Neuronal stem cell (in vitro differentiated cells): ENCODE results near the gene NR2F6.

Experiments used
- DNase-seq: peaks from one replicate; pipeline ENCODE4 v3.0.0-alpha.2; 2013; ENCODE audit warnings: low spot score
- H2AFZ ChIP-seq: one replicate; pipeline ENCODE4 v1.6.1; 2013; ENCODE audit warnings: mild to moderate bottlenecking, low read length, inconsistent platforms
- H2AK5ac ChIP-seq: 2 replicates; pipeline ENCODE4 v1.6.1; 2013; ENCODE audit warnings: low read depth, mild to moderate bottlenecking, inconsistent platforms, low read length, moderate library complexity, mixed read lengths
- H2BK120ac ChIP-seq: 2 replicates; pipeline ENCODE4 v1.6.1; 2013; ENCODE audit warnings: low read depth, mild to moderate bottlenecking, inconsistent platforms, low read length, moderate library complexity, mixed read lengths
- H2BK12ac ChIP-seq: one replicate; pipeline ENCODE4 v1.6.1; 2013; ENCODE audit warnings: low read length, inconsistent platforms
- H2BK15ac ChIP-seq: 2 replicates; pipeline ENCODE4 v1.6.1; 2013; ENCODE audit warnings: mild to moderate bottlenecking, low read length, inconsistent platforms, mixed read lengths
- H2BK5ac ChIP-seq: one replicate; pipeline ENCODE4 v1.6.1; 2013; ENCODE audit warnings: inconsistent platforms, mild to moderate bottlenecking, low read length, moderate library complexity
- H3K14ac ChIP-seq: one replicate; pipeline ENCODE4 v1.6.1; 2013; ENCODE audit warnings: low read length, inconsistent platforms
- H3K18ac ChIP-seq: 2 replicates; pipeline ENCODE4 v1.6.1; 2013; ENCODE audit warnings: low read length, inconsistent platforms
- H3K23ac ChIP-seq: 2 replicates; pipeline ENCODE4 v1.6.1; 2013; ENCODE audit warnings: low read depth, mild to moderate bottlenecking, mixed read lengths, low read length, inconsistent platforms; ENCODE audit not compliant: poor library complexity
- H3K27ac ChIP-seq: replicated peaks from 3 replicates; pipeline ENCODE4 v1.5.1; 2013; ENCODE audit warnings: low read length, inconsistent platforms
- H3K27me3 ChIP-seq, 3 experiments: 2 replicates each; pipeline ENCODE4 v1.6.1; 2013; ENCODE audit warnings: low read length in 3 of 3, mild to moderate bottlenecking in 2 of 3, inconsistent platforms in 1 of 3, low read depth in 1 of 3, mixed read lengths in 1 of 3, moderate library complexity in 1 of 3; ENCODE audit not compliant: control insufficient read depth in 3 of 3, insufficient read depth in 3 of 3
- H3K36me3 ChIP-seq, 2 donors: replicated peaks in 1 of 2; 2 replicates each; pipeline ENCODE4 v1.6.1; 2013; ENCODE audit warnings: low read length in 2 of 2; ENCODE audit not compliant: control insufficient read depth in 2 of 2, insufficient read depth in 2 of 2
- H3K4ac ChIP-seq: 2 replicates; pipeline ENCODE4 v1.6.1; 2013; ENCODE audit warnings: inconsistent platforms, mild to moderate bottlenecking, low read length, moderate library complexity
- H3K4me1 ChIP-seq, 2 donors: 1 replicate in 1 of 2; 2 replicates in 1 of 2; pipeline ENCODE4 v1.6.1; 2013; ENCODE audit warnings: low read length in 2 of 2, low read depth in 1 of 2; ENCODE audit not compliant: control insufficient read depth in 2 of 2, insufficient read depth in 1 of 2
- H3K4me2 ChIP-seq: one replicate; pipeline ENCODE4 v1.6.1; 2013; ENCODE audit warnings: mild to moderate bottlenecking, low read length, inconsistent platforms; ENCODE audit not compliant: insufficient read depth, poor library complexity, severe bottlenecking
- H3K4me3 ChIP-seq, 2 donors: 2 replicates each; pipeline ENCODE4 v1.5.1; 2013; ENCODE audit warnings: low read length in 2 of 2, mild to moderate bottlenecking in 2 of 2, inconsistent platforms in 1 of 2, moderate library complexity in 1 of 2
- H3K79me1 ChIP-seq: one replicate; pipeline ENCODE4 v1.6.1; 2013; ENCODE audit warnings: low read depth, mild to moderate bottlenecking, inconsistent platforms, low read length, moderate library complexity
- H3K9ac ChIP-seq: one replicate; pipeline ENCODE4 v1.6.1; 2013; ENCODE audit warnings: mild to moderate bottlenecking, low read depth, low read length, inconsistent platforms; ENCODE audit not compliant: poor library complexity
- H3K9me3 ChIP-seq, 2 donors: replicated peaks in 1 of 2; 2 replicates each; pipeline versions ENCODE3 to v1.6.1; 2013; ENCODE audit warnings: low read length in 2 of 2, mild to moderate bottlenecking in 2 of 2, inconsistent platforms in 1 of 2, low read depth in 1 of 2, mixed read lengths in 1 of 2, moderate library complexity in 1 of 2; ENCODE audit not compliant: control insufficient read depth in 2 of 2, insufficient read depth in 1 of 2
- H4K8ac ChIP-seq: one replicate; pipeline ENCODE4 v1.6.1; 2013; ENCODE audit warnings: low read depth, mild to moderate bottlenecking, inconsistent platforms, low read length, moderate library complexity
- H4K91ac ChIP-seq: one replicate; pipeline ENCODE4 v1.6.1; 2013; ENCODE audit warnings: low read length, low read depth, mild to moderate bottlenecking, inconsistent platforms; ENCODE audit not compliant: poor library complexity
- WGBS, 2 donors: extraction: QIAGEN DNeasy Blood & Tissue Kit; methylation state at CpG; one replicate each; pipeline ENCODE4 v1.1.7; 2013; ENCODE audit warnings: missing lambda C conversion rate in 2 of 2, mixed read lengths in 1 of 2; ENCODE audit not compliant: insufficient read length in 2 of 2, insufficient replicate concordance in 1 of 2; ENCODE audit errors: extremely low coverage in 2 of 2; 5-methylcytosine and 5-hydroxymethylcytosine counted together

The NR2F6 gene

GRCh38 chr19:17235971-17236777 is 9.5 kb downstream of the NR2F6 start:
- peak overlapping the region; percentile 93 for H3K4me2 ChIP-seq
- peaks cover 18 to 79% of the 10 kb centered on the region in 2 donors for H3K36me3 ChIP-seq
- H2BK120ac ChIP-seq: peak overlapping the region; percentile 87
- DNase-seq: no peak
- H3K23ac ChIP-seq: peak overlapping the region; percentile 98
- H2BK5ac ChIP-seq: peak overlapping the region; percentile 95
- peaks cover 11 to 12% of the 10 kb centered on the region in 2 donors for H3K4me1 ChIP-seq
- H4K91ac ChIP-seq: no peak overlapping the region
- H3K27ac ChIP-seq: peak overlapping the region; percentile 85
- WGBS, 2 donors: no CpG with 5 or more reads among the region's 27 CpGs
- peak overlapping the region; percentile 97 for H3K14ac ChIP-seq
- H3K4me3 ChIP-seq: peak overlapping the region; percentile 9 to 93
- no peaks in the 10 kb centered on the region for H3K27me3 ChIP-seq
- H2AFZ ChIP-seq: no peak overlapping the region
- no peak overlapping the region for H2BK15ac ChIP-seq
- H3K18ac ChIP-seq: peak overlapping the region; percentile 96
- H2BK12ac ChIP-seq: no peak overlapping the region
- no peaks in the 10 kb centered on the region for H3K9me3 ChIP-seq
- H2AK5ac ChIP-seq: peak overlapping the region; percentile 2
- H4K8ac ChIP-seq: no peak overlapping the region
- H3K9ac ChIP-seq: peak overlapping the region; percentile 96
- H3K4ac ChIP-seq: no peak overlapping the region
- peaks cover 20% of the 10 kb centered on the region for H3K79me1 ChIP-seq

- peak; percentile 74 for DNase-seq
- no peaks in the 10 kb centered on the region for H3K27me3 ChIP-seq
- no CpG with 5 or more reads among the region's 80 CpGs for WGBS, 2 donors
- peak overlapping the region; percentile 96 for H2AK5ac ChIP-seq
- no peaks in the 10 kb centered on the region for H3K9me3 ChIP-seq
- H2AFZ ChIP-seq: no peak overlapping the region
- H3K9ac ChIP-seq: peak overlapping the region; percentile 96
- H4K8ac ChIP-seq: peak overlapping the region; percentile 72
- H4K91ac ChIP-seq: no peak overlapping the region
- peak overlapping the region; percentile 85 for H3K27ac ChIP-seq
- H3K79me1 ChIP-seq: peaks cover 17% of the 10 kb centered on the region
- H3K4ac ChIP-seq: peak overlapping the region; percentile 76
- peak overlapping the region; percentile 89 for H2BK15ac ChIP-seq
- peak overlapping the region; percentile 97 for H3K14ac ChIP-seq
- H2BK5ac ChIP-seq: peak overlapping the region; percentile 95
- peak overlapping the region; percentile 98 for H3K23ac ChIP-seq
- H3K4me2 ChIP-seq: peak overlapping the region; percentile 93
- H2BK120ac ChIP-seq: peak overlapping the region; percentile 87
- peaks cover 18 to 79% of the 10 kb centered on the region in 2 donors for H3K36me3 ChIP-seq
- H3K4me1 ChIP-seq: peaks cover 6 to 11% of the 10 kb centered on the region in 2 donors
- H2BK12ac ChIP-seq: peak overlapping the region; percentile 94
- peak overlapping the region; percentile 9 to 93 for H3K4me3 ChIP-seq
- H3K18ac ChIP-seq: peak overlapping the region; percentile 96
Observed at GRCh38 chr19:17235300-17235970, 10.3 kb downstream of the NR2F6 start.

GRCh38 chr19:17234911-17235299 is 10.8 kb downstream of the NR2F6 start:
- Histone ChIP-seq H4K91ac (no peak overlapping the region), H3K4me3 (peak overlapping the region in 1 of 2 donors; percentile 93), H3K18ac (peak overlapping the region; percentile 96), H2BK12ac (peak overlapping the region; percentile 73), H3K4ac (no peak overlapping the region), H3K4me1 (peaks cover 4 to 11% of the 10 kb centered on the region in 2 donors), H3K14ac (peak overlapping the region; percentile 97), H2AFZ (no peak overlapping the region), H2BK15ac (peak overlapping the region; percentile 89), H3K36me3 (peaks cover 16 to 79% of the 10 kb centered on the region in 2 donors), H3K9me3 (no peaks in the 10 kb centered on the region), H3K79me1 (peaks cover 17% of the 10 kb centered on the region), H2AK5ac (peak overlapping the region; percentile 96), H3K27ac (peak overlapping the region; percentile 85), H3K9ac (peak overlapping the region; percentile 96), H4K8ac (peak overlapping the region; percentile 72), H3K4me2 (peak overlapping the region; percentile 93), H3K23ac (peak overlapping the region; percentile 98), H3K27me3 (no peaks in the 10 kb centered on the region), H2BK120ac (peak overlapping the region; percentile 54), H2BK5ac (peak overlapping the region; percentile 95)
- no peak for DNase-seq
- WGBS, 2 donors: no CpG with 5 or more reads among the region's 11 CpGs

GRCh38 chr19:17232258-17232657 is 13.5 kb downstream of the NR2F6 start:
- Histone ChIP-seq H3K79me1 (peaks cover 20% of the 10 kb centered on the region), H3K36me3 (peaks cover 14 to 68% of the 10 kb centered on the region in 2 donors), H3K9me3 (no peaks in the 10 kb centered on the region), H2BK15ac (no peak overlapping the region), H3K27ac (no peak overlapping the region), H3K18ac (no peak overlapping the region), H2BK120ac (no peak overlapping the region), H3K23ac (no peak overlapping the region), H3K9ac (no peak overlapping the region), H2BK12ac (no peak overlapping the region), H4K8ac (no peak overlapping the region), H3K27me3 (no peaks in the 10 kb centered on the region), H2BK5ac (no peak overlapping the region), H2AFZ (no peak overlapping the region), H3K4me1 (peaks cover 4 to 12% of the 10 kb centered on the region in 2 donors), H3K4ac (no peak overlapping the region), H2AK5ac (no peak overlapping the region), H3K4me2 (no peak overlapping the region), H3K14ac (peak overlapping the region; percentile 56), H3K4me3 (no peak overlapping the region), H4K91ac (no peak overlapping the region)
- DNase-seq: no peak
- WGBS, 2 donors: no CpG with 5 or more reads among the region's 25 CpGs
